NB4 (cell line): Measurements from ENCODE around the gene ABCD4.

Experiments
- MYC ChIP-seq: IDR thresholded peaks from 2 replicates; pipeline ENCODE4 v1.6.1; 2011; ENCODE audit warnings: low read depth, low read length
- POLR2A ChIP-seq: IDR thresholded peaks from 2 replicates; pipeline ENCODE4 v1.6.1; 2011; ENCODE audit warnings: mild to moderate bottlenecking; ENCODE audit not compliant: insufficient read length; ENCODE audit errors: extremely low read depth
- TF ChIP-seq, protein P1 (sequence below): IDR thresholded peaks from one replicate; pipeline ENCODE4 v1.5.1; 2012; ENCODE audit warnings: low read depth, low read length
- TF ChIP-seq, protein P2 (sequence below): IDR thresholded peaks from 2 replicates; pipeline ENCODE4 v1.6.1; 2011; ENCODE audit warnings: low read depth, low read length

GRCh38 chr14:74260525-74261233 is 42.1 kb downstream of the ABCD4 start:
- TF ChIP-seq, protein P1, sequence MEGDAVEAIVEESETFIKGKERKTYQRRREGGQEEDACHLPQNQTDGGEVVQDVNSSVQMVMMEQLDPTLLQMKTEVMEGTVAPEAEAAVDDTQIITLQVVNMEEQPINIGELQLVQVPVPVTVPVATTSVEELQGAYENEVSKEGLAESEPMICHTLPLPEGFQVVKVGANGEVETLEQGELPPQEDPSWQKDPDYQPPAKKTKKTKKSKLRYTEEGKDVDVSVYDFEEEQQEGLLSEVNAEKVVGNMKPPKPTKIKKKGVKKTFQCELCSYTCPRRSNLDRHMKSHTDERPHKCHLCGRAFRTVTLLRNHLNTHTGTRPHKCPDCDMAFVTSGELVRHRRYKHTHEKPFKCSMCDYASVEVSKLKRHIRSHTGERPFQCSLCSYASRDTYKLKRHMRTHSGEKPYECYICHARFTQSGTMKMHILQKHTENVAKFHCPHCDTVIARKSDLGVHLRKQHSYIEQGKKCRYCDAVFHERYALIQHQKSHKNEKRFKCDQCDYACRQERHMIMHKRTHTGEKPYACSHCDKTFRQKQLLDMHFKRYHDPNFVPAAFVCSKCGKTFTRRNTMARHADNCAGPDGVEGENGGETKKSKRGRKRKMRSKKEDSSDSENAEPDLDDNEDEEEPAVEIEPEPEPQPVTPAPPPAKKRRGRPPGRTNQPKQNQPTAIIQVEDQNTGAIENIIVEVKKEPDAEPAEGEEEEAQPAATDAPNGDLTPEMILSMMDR = no peak
- TF ChIP-seq, protein P2, sequence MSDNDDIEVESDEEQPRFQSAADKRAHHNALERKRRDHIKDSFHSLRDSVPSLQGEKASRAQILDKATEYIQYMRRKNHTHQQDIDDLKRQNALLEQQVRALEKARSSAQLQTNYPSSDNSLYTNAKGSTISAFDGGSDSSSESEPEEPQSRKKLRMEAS = no peak
- no peak for TF ChIP-seq POLR2A
- TF ChIP-seq MYC = no peak
